ENCODE results near the gene SPAM1. TPM values are rescaled to one million over a fixed set of nuclear protein-coding genes. Genes with fewer than 3 reads are reported as not detected.

SPAM1 gene
- total RNA-seq, 1 experiment from 2014 or later: not detected

Other genes starting within 250 kb of the SPAM1 start
- gene WASL, start 176.2 kb upstream of the SPAM1 start, total RNA-seq (2014; rRNA removed; shearing (Covaris generic)): 11.0 and 12.7 TPM in 2 replicates
- 0.63 and 2.1 TPM in 2 replicates for gene HYAL4, start 80.1 kb upstream of the SPAM1 start, total RNA-seq (2014; rRNA removed; shearing (Covaris generic))
- gene TMEM229A, start 107.8 kb downstream of the SPAM1 start, total RNA-seq (2014; rRNA removed; shearing (Covaris generic)): not detected in 2 replicates

All from Daoy (cell line).